HCT116 (cell line): ENCODE results near the gene SMG5.

ENCODE experiments used
- EGR1 ChIP-seq: IDR thresholded peaks from 2 replicates; pipeline ENCODE4 v1.6.1; 2012; ENCODE audit warnings: low read depth
- POLR2AphosphoS5 ChIP-seq: IDR thresholded peaks from 2 replicates; pipeline ENCODE4 v1.6.1; 2011; ENCODE audit warnings: mild to moderate bottlenecking, low read depth, low read length, moderate library complexity

GRCh38 chr1:156276966-156277381 is 5.7 kb downstream of the SMG5 start:
- TF ChIP-seq POLR2AphosphoS5 (no peak), EGR1 (no peak)
